Stromal cell of bone marrow (primary cell): ENCODE data around the gene PRH1.

Experiments
- DNase-seq: peaks from one replicate; pipeline ENCODE4 v3.0.0-alpha.2; 2012; ENCODE audit warnings: low read depth

Gene PRH1

DNA sequence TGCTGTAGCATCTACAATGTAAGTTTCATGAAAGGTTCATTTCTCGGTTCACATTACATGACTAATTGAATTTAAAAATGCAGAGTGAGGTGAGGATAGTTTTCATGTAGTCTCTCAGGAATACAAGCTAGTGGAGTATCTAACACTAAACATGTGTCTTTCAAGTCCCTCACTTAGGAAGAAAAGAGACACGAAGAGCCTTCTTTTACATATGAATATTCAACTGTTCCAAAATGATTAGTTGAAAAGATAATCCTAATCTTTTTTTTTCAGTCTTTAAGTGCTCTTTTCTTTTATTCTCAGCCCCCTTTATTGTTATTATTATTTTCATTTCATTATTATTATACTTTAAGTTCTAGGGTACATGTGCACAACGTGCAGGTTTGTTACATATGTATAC, 45.6 kb downstream of the PRH1 start:
- no peak for DNase-seq
